ENCODE results near the gene MFN1.

The MFN1 gene

GRCh38 chr3:179432451-179432850 is 84.9 kb downstream of the MFN1 start:
- no peak for DNase-seq
- Mint-ChIP-seq H3K27ac (no peak overlapping the region), H3K27me3 (no peaks in the 10 kb centered on the region), H3K9me3 (no peaks in the 10 kb centered on the region), H3K4me1 (ENCODE audit: low read depth) (no peaks in the 10 kb centered on the region), H3K4me3 (no peak overlapping the region), H3K36me3 (ENCODE audit: low read depth) (no peaks in the 10 kb centered on the region)

- no peaks in the 10 kb centered on the region for H3K36me3 Mint-ChIP-seq (ENCODE audit: low read depth)
- no peak overlapping the region for H3K27ac Mint-ChIP-seq
- H3K9me3 Mint-ChIP-seq = no peaks in the 10 kb centered on the region
- no peak for DNase-seq
- H3K4me3 Mint-ChIP-seq = no peak overlapping the region
- no peaks in the 10 kb centered on the region for H3K27me3 Mint-ChIP-seq
- no peaks in the 10 kb centered on the region for H3K4me1 Mint-ChIP-seq (ENCODE audit: low read depth)
Measured at GRCh38 chr3:179436517-179436916, 89.0 kb downstream of the MFN1 start.

GRCh38 chr3:179438841-179439240 is 91.3 kb downstream of the MFN1 start:
- no peaks in the 10 kb centered on the region for H3K36me3 Mint-ChIP-seq (ENCODE audit: low read depth)
- no peaks in the 10 kb centered on the region for H3K4me1 Mint-ChIP-seq (ENCODE audit: low read depth)
- DNase-seq = no peak
- no peak overlapping the region for H3K4me3 Mint-ChIP-seq
- no peak overlapping the region for H3K27ac Mint-ChIP-seq
- peaks cover 3% of the 10 kb centered on the region for H3K27me3 Mint-ChIP-seq
- no peaks in the 10 kb centered on the region for H3K9me3 Mint-ChIP-seq

Measured in activated T-cell treated with anti-CD3 and anti-CD28 coated beads, Interleukin-2, amount 50 U/mL, for 24 hours (primary cell).